ENCODE data around the gene MYL6B.

MYL6B gene

GRCh38 chr12:56162468-56163290 lies 10.3 kb downstream of the MYL6B start:
- no peak for TF ChIP-seq CTCF (conservative IDR thresholded peaks at IDR 0.05; ENCODE audit: low read length)
- H3K4me3 ChIP-seq (ENCODE audit: low read length) = 0 out of 2 replicates have a peak overlapping the region, but pooled peaks have one; percentile 9
- DNase-seq (ENCODE audit: low read depth) = no peak

- no peak for DNase-seq (ENCODE audit: low read depth)
- no peak overlapping the region for H3K4me3 ChIP-seq (ENCODE audit: low read length)
- TF ChIP-seq CTCF (conservative IDR thresholded peaks at IDR 0.05; ENCODE audit: low read length) = no peak
These were observed 11.4 kb downstream of the MYL6B start for GRCh38 chr12:56163533-56164344.

DNA sequence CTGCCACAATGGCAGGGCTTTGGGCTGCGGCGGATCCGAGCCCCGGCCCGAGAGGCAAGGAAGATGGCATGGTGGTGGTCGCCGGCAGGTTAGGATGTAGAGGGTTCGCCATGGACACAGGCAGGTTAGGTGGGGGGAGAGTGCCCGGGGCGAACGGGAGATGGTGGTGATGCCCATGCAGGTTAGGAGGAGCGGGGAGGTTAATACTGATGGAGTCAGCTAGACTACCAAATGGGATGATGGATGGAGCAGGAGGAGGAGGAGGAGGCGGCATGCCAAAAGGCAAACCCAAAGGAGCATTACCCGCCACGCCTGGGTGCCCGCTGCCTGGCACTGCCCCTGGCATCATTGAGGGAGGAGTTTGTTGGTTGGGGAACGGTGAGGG lies 11.9 kb downstream of the MYL6B start:
- no peak overlapping the region for H3K4me3 ChIP-seq (ENCODE audit: low read length)
- no peak for TF ChIP-seq CTCF (conservative IDR thresholded peaks at IDR 0.05; ENCODE audit: low read length)
- DNase-seq (ENCODE audit: low read depth) = no peak

- TF ChIP-seq CTCF (conservative IDR thresholded peaks at IDR 0.05; ENCODE audit: low read length) = no peak
- peak; percentile 35 for DNase-seq (ENCODE audit: low read depth)
- no peak overlapping the region for H3K4me3 ChIP-seq (ENCODE audit: low read length)
These were observed 13.0 kb downstream of the MYL6B start for GRCh38 chr12:56165369-56165768.

- no peak for TF ChIP-seq CTCF (conservative IDR thresholded peaks at IDR 0.05; ENCODE audit: low read length)
- no peak overlapping the region for H3K4me3 ChIP-seq (ENCODE audit: low read length)
- DNase-seq (ENCODE audit: low read depth) = no peak
These were observed 16.9 kb downstream of the MYL6B start for GRCh38 chr12:56169229-56169759.

DNA sequence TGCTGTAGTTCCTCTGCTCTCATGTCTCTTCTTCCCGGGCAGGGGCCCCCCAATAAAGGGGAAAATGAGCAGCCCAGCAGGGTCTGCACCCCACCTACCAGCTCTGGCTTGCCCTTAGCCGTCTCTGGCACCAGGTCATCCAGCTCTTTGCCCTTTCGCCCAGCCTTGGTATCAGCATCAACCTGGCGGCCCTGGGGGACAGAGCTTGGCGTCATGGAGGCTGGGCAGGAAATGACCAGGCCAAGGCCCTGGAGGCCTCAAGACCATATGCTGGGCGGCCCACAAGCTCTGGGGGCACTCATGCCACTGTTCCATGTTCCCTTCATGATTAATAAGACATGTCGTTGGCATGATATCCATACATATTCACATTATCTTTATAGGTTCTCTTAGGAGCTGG lies 20.5 kb downstream of the MYL6B start:
- TF ChIP-seq CTCF (conservative IDR thresholded peaks at IDR 0.05; ENCODE audit: low read length) = no peak
- DNase-seq (ENCODE audit: low read depth) = no peak
- H3K4me3 ChIP-seq (ENCODE audit: low read length) = no peak overlapping the region
